Caco-2 (cell line): ENCODE results near the gene TMTC2. TPM values are rescaled to one million over a fixed set of nuclear protein-coding genes. Genes with fewer than 3 reads are reported as not detected.

ENCODE experiments used
- BruUV-seq: library from RNA; stranded (reverse); fragments of 400-500 nt; replicated peaks from 2 replicates; lab custom pipeline; 2021; lab: Mats Ljungman, UMichigan
- CTCF ChIA-PET: fragments of 300-600 bp; sonication (Branson Sonifier 250); formaldehyde crosslinking; loops from one replicate; lab custom pipeline; 2022; ENCODE audit warnings: antibody characterized with exemption; lab: Charles Lee
- POLR2A ChIA-PET: fragments of 300-600 bp; sonication (Branson Sonifier 250); formaldehyde crosslinking; loops from one replicate; lab custom pipeline; 2022; ENCODE audit warnings: antibody characterized with exemption; lab: Charles Lee
- DNase-seq, 2 experiments: peaks; one replicate each; pipeline versions ENCODE4 v3.0.0 to v3.0.0-alpha.2; 2020 to 2022
- H3K27me3 ChIP-seq: replicated peaks from 2 replicates; pipeline ENCODE4 v1.6.0; 2011; ENCODE audit warnings: low read length; ENCODE audit not compliant: control insufficient read depth, insufficient read depth
- H3K36me3 ChIP-seq: 2 replicates; pipeline ENCODE4 v1.5.1; 2011; ENCODE audit warnings: low read length; ENCODE audit not compliant: control insufficient read depth, insufficient read depth
- H3K4me1 ChIP-seq: fragments of 250-450 bp; sonication (Bioruptor Pico); 2 replicates; pipeline ENCODE4 v1.5.1; 2020; ENCODE audit warnings: mild to moderate bottlenecking
- H3K4me3 ChIP-seq: 2 replicates; pipeline ENCODE4 v1.5.1; 2011; ENCODE audit warnings: low read depth, mild to moderate bottlenecking, control low read depth, low read length
- H3K9me3 ChIP-seq: fragments of 250-450 bp; sonication (Bioruptor Pico); 2 replicates; pipeline ENCODE4 v1.5.1; 2020; ENCODE audit warnings: mild to moderate bottlenecking, moderate library complexity
- H3K27ac Mint-ChIP-seq: one replicate; pipeline ENCODE4 v1.8.0; 2022; ENCODE audit warnings: mixed read lengths; ENCODE audit not compliant: unreplicated experiment
- H3K27me3 Mint-ChIP-seq: one replicate; pipeline ENCODE4 v1.8.0; 2022; ENCODE audit warnings: mixed read lengths; ENCODE audit not compliant: insufficient read depth, unreplicated experiment
- H3K36me3 Mint-ChIP-seq: one replicate; pipeline ENCODE4 v1.8.0; 2022; ENCODE audit warnings: mild to moderate bottlenecking, mixed read lengths; ENCODE audit not compliant: insufficient read depth, unreplicated experiment
- H3K4me1 Mint-ChIP-seq: one replicate; pipeline ENCODE4 v1.8.0; 2022; ENCODE audit warnings: low read depth, mixed read lengths; ENCODE audit not compliant: unreplicated experiment
- H3K4me3 Mint-ChIP-seq: one replicate; pipeline ENCODE4 v1.8.0; 2022; ENCODE audit warnings: mild to moderate bottlenecking, moderate library complexity, mixed read lengths; ENCODE audit not compliant: unreplicated experiment
- H3K9me3 Mint-ChIP-seq: one replicate; pipeline ENCODE4 v1.8.0; 2022; ENCODE audit warnings: mixed read lengths; ENCODE audit not compliant: unreplicated experiment
- CTCF ChIP-seq, 2 experiments: fragments of 200-600 bp in 1 of 2; IDR thresholded peaks; 1 replicate in 1 of 2; 2 replicates in 1 of 2; pipeline versions ENCODE4 v1.5.1 to v1.8.0; 2011 to 2022; ENCODE audit warnings: antibody characterized with exemption in 1 of 2, control low read depth in 1 of 2, inconsistent platforms in 1 of 2, low read depth in 1 of 2, low read length in 1 of 2, mild to moderate bottlenecking in 1 of 2, moderate library complexity in 1 of 2; ENCODE audit not compliant: insufficient read depth in 1 of 2, severe bottlenecking in 1 of 2, unreplicated experiment in 1 of 2
- intact Hi-C: fragments of 100-400 bp; cut with micrococcal nuclease; formaldehyde crosslinking; loops from one replicate; pipeline ENCODE4 v1.10.0; 2022; ENCODE audit not compliant: unreplicated experiment
- total RNA-seq: library from RNA; stranded (reverse); gene quantifications from 2 replicates; pipeline ENCODE4 v1.2.3, GENCODE V29; 2022

Gene TMTC2
- total RNA-seq, 1 experiment from 2014 or later: 2.2 TPM

- Histone ChIP-seq H3K4me3 (no peak overlapping the region), H3K9me3 (peaks cover 8% of the 10 kb centered on the region; the same call in 1 of the 2 replicates), H3K36me3 (no peaks in the 10 kb centered on the region), H3K4me1 (no peaks in the 10 kb centered on the region), H3K27me3 (no peaks in the 10 kb centered on the region)
- DNase-seq: no peak
- H3K9me3 Mint-ChIP-seq: peaks cover 7% of the 10 kb centered on the region
- no peak overlapping the region for H3K27ac Mint-ChIP-seq
- no peaks in the 10 kb centered on the region for H3K27me3 Mint-ChIP-seq
- BruUV-seq: no TSS peak
- no peak for TF ChIP-seq CTCF (IDR thresholded peaks at IDR 0.05; ENCODE audit: insufficient read depth in 1 of 2, low read depth in 1 of 2, low read length in 1 of 2, severe bottlenecking in 1 of 2, unreplicated experiment in 1 of 2)
- H3K36me3 Mint-ChIP-seq: no peaks in the 10 kb centered on the region
- H3K4me1 Mint-ChIP-seq: no peaks in the 10 kb centered on the region
- intact Hi-C loops: no loop called here
- ChIA-PET CTCF (no interaction called here), POLR2A (no interaction called here)
- H3K4me3 Mint-ChIP-seq: no peak overlapping the region
These were observed 449.7 kb downstream of the TMTC2 start for GRCh38 chr12:83136411-83136810.

GRCh38 chr12:83140135-83140534 is 453.4 kb downstream of the TMTC2 start:
- ChIA-PET POLR2A (no interaction called here), CTCF (no interaction called here)
- Histone ChIP-seq H3K27me3 (no peaks in the 10 kb centered on the region), H3K4me3 (no peak overlapping the region), H3K9me3 (peaks cover 8% of the 10 kb centered on the region; the same call in 1 of the 2 replicates), H3K4me1 (no peaks in the 10 kb centered on the region), H3K36me3 (no peaks in the 10 kb centered on the region)
- no peaks in the 10 kb centered on the region for H3K4me1 Mint-ChIP-seq
- H3K36me3 Mint-ChIP-seq: no peaks in the 10 kb centered on the region
- no peaks in the 10 kb centered on the region for H3K27me3 Mint-ChIP-seq
- TF ChIP-seq CTCF (IDR thresholded peaks at IDR 0.05; ENCODE audit: insufficient read depth in 1 of 2, low read depth in 1 of 2, low read length in 1 of 2, severe bottlenecking in 1 of 2, unreplicated experiment in 1 of 2): no peak
- no peak for DNase-seq
- no peak overlapping the region for H3K4me3 Mint-ChIP-seq
- peaks cover 13% of the 10 kb centered on the region for H3K9me3 Mint-ChIP-seq
- H3K27ac Mint-ChIP-seq: no peak overlapping the region
- intact Hi-C loops: no loop called here
- BruUV-seq: no TSS peak

GRCh38 chr12:83141460-83141994 is 454.8 kb downstream of the TMTC2 start:
- BruUV-seq: no TSS peak
- no peak for TF ChIP-seq CTCF (IDR thresholded peaks at IDR 0.05; ENCODE audit: insufficient read depth in 1 of 2, low read depth in 1 of 2, low read length in 1 of 2, severe bottlenecking in 1 of 2, unreplicated experiment in 1 of 2)

More at GRCh38 chr12:83141460-83141994, 454.8 kb downstream of the TMTC2 start:
- Mint-ChIP-seq H3K36me3 (no peaks in the 10 kb centered on the region), H3K4me3 (no peak overlapping the region), H3K27me3 (no peaks in the 10 kb centered on the region), H3K9me3 (peaks cover 13% of the 10 kb centered on the region), H3K4me1 (no peaks in the 10 kb centered on the region), H3K27ac (no peak overlapping the region)
- CTCF ChIA-PET: no interaction called here
- peaks cover 8% of the 10 kb centered on the region; the same call in 1 of the 2 replicates for H3K9me3 ChIP-seq
- no peaks in the 10 kb centered on the region for H3K36me3 ChIP-seq
- no peak overlapping the region for H3K4me3 ChIP-seq
- no peaks in the 10 kb centered on the region for H3K4me1 ChIP-seq
- intact Hi-C loops: no loop called here
- no peak for DNase-seq
- H3K27me3 ChIP-seq: no peaks in the 10 kb centered on the region
- POLR2A ChIA-PET: no interaction called here
